ENCODE measurements around the gene FOS. TPM values are rescaled to one million over a fixed set of nuclear protein-coding genes. Genes with fewer than 3 reads are reported as not detected.
A peak's percentile ranks its signal among the peaks of the same experiment; 100 is the strongest.

Gene FOS
- total and polyA plus RNA-seq, 12 donors, result 47.9 to 393 (median 118) TPM

GRCh38 chr14:75274899-75275569 is 3.6 kb upstream of the FOS start:
- intact Hi-C loops (cut with DNase I), result loop anchor here in 1 of 2 donors (10.0 kb wide), 1 partner anchor 130 kb away; no protein-coding TSS in a partner anchor
- Histone ChIP-seq H3K36me3 (replicated peaks in 1 of 2) (peaks cover 0 to 6% of the 10 kb centered on the region in 2 donors), H3K9me3 (replicated peaks in 1 of 3) (no peaks in the 10 kb centered on the region), H3K4me1 (replicated peaks in 1 of 2) (peaks cover 19% of the 10 kb centered on the region in 2 donors), H3K4me3 (no peak overlapping the region), H3K27ac (peak overlapping the region in 2 of 5 donors; percentile 81 to 99), H3K27me3 (no peaks in the 10 kb centered on the region)
- peak in 6 of 7 donors; percentile 48 to 80 (median 69) for DNase-seq
- TF ChIP-seq POLR2A (IDR thresholded peaks at IDR 0.05) (no peak), CTCF (IDR thresholded peaks at IDR 0.05) (no peak)
- 72 to 86% (median 82%) methylated on average over 9 of the region's 9 CpGs for WGBS, 4 donors

GRCh38 chr14:75275598-75275997 is 3.0 kb upstream of the FOS start:
- Histone ChIP-seq H3K9me3 (replicated peaks in 1 of 3) (no peaks in the 10 kb centered on the region), H3K4me3 (no peak overlapping the region), H3K4me1 (replicated peaks in 1 of 2) (peaks cover 19 to 23% of the 10 kb centered on the region in 2 donors), H3K27me3 (no peaks in the 10 kb centered on the region), H3K27ac (peak overlapping the region in 3 of 5 donors; percentile 81 to 99 (median 99)), H3K36me3 (replicated peaks in 1 of 2) (peaks cover 0 to 10% of the 10 kb centered on the region in 2 donors)
- peak in 3 of 7 donors; percentile 12 to 49 (median 13) for DNase-seq
- TF ChIP-seq CTCF (IDR thresholded peaks at IDR 0.05) (no peak), POLR2A (IDR thresholded peaks at IDR 0.05) (no peak)
- WGBS, 4 donors, result 79 to 91% (median 84%) methylated on average over 2 of the region's 2 CpGs
- intact Hi-C loops (cut with DNase I), result loop anchor here in 1 of 2 donors (10.0 kb wide), 1 partner anchor 131 kb away; no protein-coding TSS in a partner anchor

GRCh38 chr14:75277008-75277814 is 1.4 kb upstream of the FOS start:
- TF ChIP-seq CTCF (IDR thresholded peaks at IDR 0.05), result no peak
- peak; percentile 88 to 97 for TF ChIP-seq POLR2A (IDR thresholded peaks at IDR 0.05)
- Histone ChIP-seq H3K9me3 (replicated peaks in 1 of 3) (no peaks in the 10 kb centered on the region), H3K4me3 (peak overlapping the region; percentile 33 to 88 (median 66)), H3K27me3 (no peaks in the 10 kb centered on the region), H3K36me3 (replicated peaks in 1 of 2) (peaks cover 0 to 26% of the 10 kb centered on the region in 2 donors), H3K4me1 (replicated peaks in 1 of 2) (peaks cover 24 to 37% of the 10 kb centered on the region in 2 donors), H3K27ac (peak overlapping the region; percentile 97 to 99 (median 99))
- peak; percentile 92 to 97 (median 93) for DNase-seq
- intact Hi-C loops (cut with DNase I), result loop anchor here in 1 of 2 donors (10.0 kb wide), 1 partner anchor 132 kb away; no protein-coding TSS in a partner anchor
- WGBS, 4 donors, result 0 to 1% (median 0%) methylated on average over 19 to 81 of the region's 81 CpGs
